ENCODE measurements around the gene MAP3K10. TPM values are rescaled to one million over a fixed set of nuclear protein-coding genes. Genes with fewer than 3 reads are reported as not detected.

The MAP3K10 gene
- total RNA-seq, 1 donor from 2014 or later, result 5.7 TPM

DNA sequence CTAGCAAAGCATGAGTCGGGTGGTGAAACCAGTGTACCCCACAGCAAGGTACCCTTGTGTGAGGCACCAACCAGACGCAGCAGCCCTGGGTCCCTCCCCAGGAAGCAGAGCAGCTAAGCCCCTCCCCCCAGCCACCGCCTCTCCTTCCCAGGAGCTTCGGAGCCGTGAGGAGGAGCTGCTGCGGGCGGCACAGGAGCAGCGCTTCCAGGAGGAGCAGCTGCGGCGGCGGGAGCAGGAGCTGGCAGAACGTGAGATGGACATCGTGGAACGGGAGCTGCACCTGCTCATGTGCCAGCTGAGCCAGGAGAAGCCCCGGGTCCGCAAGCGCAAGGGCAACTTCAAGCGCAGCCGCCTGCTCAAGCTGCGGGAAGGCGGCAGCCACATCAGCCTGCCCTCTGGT, 14.5 kb downstream of the MAP3K10 start:
- no peak overlapping the region for H3K9ac ChIP-seq
- H3K27me3 ChIP-seq, result no peaks in the 10 kb centered on the region
- H3K27ac ChIP-seq, result no peak overlapping the region
- H3K4me1 ChIP-seq, result no peaks in the 10 kb centered on the region
- H3K27me3 Mint-ChIP-seq (ENCODE audit: insufficient read depth, low read depth), result peaks cover 13% of the 10 kb centered on the region
- H3K9me3 ChIP-seq (ENCODE audit: low read depth), result no peaks in the 10 kb centered on the region
- H3K4me3 Mint-ChIP-seq, result no peak overlapping the region
- no peaks in the 10 kb centered on the region for H3K36me3 ChIP-seq
- H3K36me3 Mint-ChIP-seq, result peaks cover 14% of the 10 kb centered on the region
- peaks cover under 1% of the 10 kb centered on the region for H4K20me1 ChIP-seq (ENCODE audit: low read depth)
- no peak overlapping the region for H2AFZ ChIP-seq (replicated peaks)
- H3K9me3 Mint-ChIP-seq, result no peaks in the 10 kb centered on the region
- no peak overlapping the region for H3K4me2 ChIP-seq
- no peak overlapping the region for H3K27ac Mint-ChIP-seq
- H3K4me3 ChIP-seq, result no peak overlapping the region
- no peaks in the 10 kb centered on the region for H3K79me2 ChIP-seq (ENCODE audit: low read depth)
- no peak for TF ChIP-seq EZH2 (IDR thresholded peaks at IDR 0.05)
- TF ChIP-seq EZH2phosphoT487 (IDR thresholded peaks at IDR 0.05), result no peak
- TF ChIP-seq, protein P1, sequence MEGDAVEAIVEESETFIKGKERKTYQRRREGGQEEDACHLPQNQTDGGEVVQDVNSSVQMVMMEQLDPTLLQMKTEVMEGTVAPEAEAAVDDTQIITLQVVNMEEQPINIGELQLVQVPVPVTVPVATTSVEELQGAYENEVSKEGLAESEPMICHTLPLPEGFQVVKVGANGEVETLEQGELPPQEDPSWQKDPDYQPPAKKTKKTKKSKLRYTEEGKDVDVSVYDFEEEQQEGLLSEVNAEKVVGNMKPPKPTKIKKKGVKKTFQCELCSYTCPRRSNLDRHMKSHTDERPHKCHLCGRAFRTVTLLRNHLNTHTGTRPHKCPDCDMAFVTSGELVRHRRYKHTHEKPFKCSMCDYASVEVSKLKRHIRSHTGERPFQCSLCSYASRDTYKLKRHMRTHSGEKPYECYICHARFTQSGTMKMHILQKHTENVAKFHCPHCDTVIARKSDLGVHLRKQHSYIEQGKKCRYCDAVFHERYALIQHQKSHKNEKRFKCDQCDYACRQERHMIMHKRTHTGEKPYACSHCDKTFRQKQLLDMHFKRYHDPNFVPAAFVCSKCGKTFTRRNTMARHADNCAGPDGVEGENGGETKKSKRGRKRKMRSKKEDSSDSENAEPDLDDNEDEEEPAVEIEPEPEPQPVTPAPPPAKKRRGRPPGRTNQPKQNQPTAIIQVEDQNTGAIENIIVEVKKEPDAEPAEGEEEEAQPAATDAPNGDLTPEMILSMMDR (IDR thresholded peaks at IDR 0.05), result no peak
- H3F3A ChIP-seq (ENCODE audit: low read depth), result no peaks in the 10 kb centered on the region
- DNase-seq (ENCODE audit: low spot score), result no peak
- no peaks in the 10 kb centered on the region for H3K4me1 Mint-ChIP-seq

DNA sequence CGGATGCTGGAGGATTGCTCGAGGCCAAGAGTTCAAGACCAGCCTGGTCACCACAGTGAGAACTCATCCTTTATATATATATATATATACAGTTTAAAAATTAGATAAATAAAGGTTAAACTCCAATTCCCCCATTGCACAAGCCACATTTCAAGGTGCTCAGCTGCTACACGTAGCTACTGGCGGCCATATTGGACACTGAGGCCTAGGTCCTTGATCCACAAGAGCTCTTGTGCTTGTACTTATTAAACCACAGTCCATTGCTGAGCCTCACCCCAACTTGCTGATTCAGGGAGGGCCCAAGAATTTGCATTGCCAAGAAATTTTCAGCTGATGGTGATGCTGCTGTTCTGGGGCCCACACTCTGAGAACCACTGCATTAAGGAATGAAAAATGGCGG, 17.4 kb downstream of the MAP3K10 start:
- H3K9ac ChIP-seq, result no peak overlapping the region
- H3K9me3 ChIP-seq (ENCODE audit: low read depth), result no peaks in the 10 kb centered on the region
- peaks cover 4% of the 10 kb centered on the region for H4K20me1 ChIP-seq (ENCODE audit: low read depth)
- Mint-ChIP-seq H3K9me3 (no peaks in the 10 kb centered on the region), H3K36me3 (peaks cover 12% of the 10 kb centered on the region), H3K4me1 (no peaks in the 10 kb centered on the region), H3K4me3 (no peak overlapping the region), H3K27me3 (ENCODE audit: insufficient read depth, low read depth) (peaks cover 11% of the 10 kb centered on the region), H3K27ac (no peak overlapping the region)
- no peaks in the 10 kb centered on the region for H3K27me3 ChIP-seq
- no peaks in the 10 kb centered on the region for H3K4me1 ChIP-seq
- no peaks in the 10 kb centered on the region for H3F3A ChIP-seq (ENCODE audit: low read depth)
- no peak overlapping the region for H3K4me3 ChIP-seq
- H3K36me3 ChIP-seq, result no peaks in the 10 kb centered on the region
- no peak for TF ChIP-seq EZH2 (IDR thresholded peaks at IDR 0.05)
- TF ChIP-seq, protein P1 (IDR thresholded peaks at IDR 0.05), result no peak
- H3K79me2 ChIP-seq (ENCODE audit: low read depth), result no peaks in the 10 kb centered on the region
- DNase-seq (ENCODE audit: low spot score), result no peak
- H2AFZ ChIP-seq (replicated peaks), result no peak overlapping the region
- no peak overlapping the region for H3K4me2 ChIP-seq
- no peak overlapping the region for H3K27ac ChIP-seq

DNA sequence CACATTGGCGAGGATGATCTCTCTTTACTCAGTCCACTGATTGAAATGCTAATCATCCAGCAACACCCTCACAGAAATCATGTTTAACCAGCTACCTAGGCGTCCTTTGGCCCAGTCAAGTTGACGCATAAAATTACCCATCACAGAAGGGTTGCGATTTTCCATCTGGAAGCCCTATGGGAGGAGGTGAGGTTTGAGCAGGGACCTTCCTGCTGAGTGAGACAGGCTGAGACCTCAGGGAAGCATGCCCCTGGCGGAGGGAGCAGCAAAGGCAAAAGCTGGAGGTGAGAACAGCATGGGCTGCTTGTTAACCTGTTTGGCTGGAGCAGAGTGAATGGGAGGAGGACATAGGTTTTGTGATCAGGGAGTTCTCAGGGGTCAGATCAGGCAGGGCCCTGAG, 19.7 kb downstream of the MAP3K10 start:
- no peaks in the 10 kb centered on the region for H3K4me1 ChIP-seq

More for the DNA sequence above, 19.7 kb downstream of the MAP3K10 start:
- peaks cover 4% of the 10 kb centered on the region for H3K27me3 ChIP-seq
- Mint-ChIP-seq H3K27me3 (ENCODE audit: insufficient read depth, low read depth) (peaks cover 8% of the 10 kb centered on the region), H3K27ac (no peak overlapping the region), H3K36me3 (peaks cover 8% of the 10 kb centered on the region), H3K9me3 (no peaks in the 10 kb centered on the region), H3K4me1 (no peaks in the 10 kb centered on the region), H3K4me3 (no peak overlapping the region)
- H4K20me1 ChIP-seq (ENCODE audit: low read depth), result peaks cover 4% of the 10 kb centered on the region
- no peaks in the 10 kb centered on the region for H3K79me2 ChIP-seq (ENCODE audit: low read depth)
- no peaks in the 10 kb centered on the region for H3K36me3 ChIP-seq
- H3K4me3 ChIP-seq, result no peak overlapping the region
- H2AFZ ChIP-seq (replicated peaks), result no peak overlapping the region
- H3K27ac ChIP-seq, result no peak overlapping the region
- H3K9me3 ChIP-seq (ENCODE audit: low read depth), result no peaks in the 10 kb centered on the region
- TF ChIP-seq EZH2phosphoT487 (IDR thresholded peaks at IDR 0.05), result no peak
- TF ChIP-seq, protein P1 (IDR thresholded peaks at IDR 0.05), result peak; percentile 13
- H3K4me2 ChIP-seq, result no peak overlapping the region
- H3F3A ChIP-seq (ENCODE audit: low read depth), result no peaks in the 10 kb centered on the region
- DNase-seq (ENCODE audit: low spot score), result no peak
- H3K9ac ChIP-seq, result no peak overlapping the region
